Esophagus squamous epithelium (tissue), 5 donors: ENCODE data around the gene KSR2. TPM values are rescaled to one million over a fixed set of nuclear protein-coding genes. Genes with fewer than 3 reads are reported as not detected.

Experiments used
- DNase-seq: peaks from one replicate; lab custom pipeline; 2025; lab: John Stamatoyannopoulos, UW
- H3K27ac ChIP-seq, 4 donors: fragments of 200-600 bp; sonication (generic); one replicate each; pipeline ENCODE4 v1.5.1; 2016 to 2019; ENCODE audit warnings: mild to moderate bottlenecking in 1 of 4
- H3K27me3 ChIP-seq, 4 donors: fragments of 200-600 bp; sonication (generic); 1 replicate in 3 of 4; 2 replicates in 1 of 4; pipeline versions ENCODE4 v1.5.1 to v1.6.0; 2017 to 2021; ENCODE audit warnings: antibody characterized with exemption in 1 of 4
- H3K36me3 ChIP-seq, 3 donors: fragments of 200-600 bp; sonication (generic); one replicate each; pipeline ENCODE4 v1.5.1; 2016 to 2019
- H3K4me1 ChIP-seq, 3 donors: fragments of 200-600 bp; sonication (generic); one replicate each; pipeline ENCODE4 v1.5.1; 2017 to 2019
- H3K4me3 ChIP-seq, 4 donors: fragments of 200-600 bp; sonication (generic); 1 replicate in 3 of 4; 2 replicates in 1 of 4; pipeline ENCODE4 v1.5.1; 2016 to 2019; ENCODE audit warnings: mild to moderate bottlenecking in 2 of 4, moderate library complexity in 1 of 4
- H3K9me3 ChIP-seq, 3 donors: fragments of 200-600 bp; sonication (generic); one replicate each; pipeline ENCODE4 v1.5.1; 2016 to 2019
- POLR2A ChIP-seq, 4 donors: fragments of 450-650 bp; IDR thresholded peaks; one replicate each; pipeline ENCODE4 v1.6.1; 2017; ENCODE audit warnings: antibody characterized with exemption in 4 of 4, mild to moderate bottlenecking in 4 of 4, moderate library complexity in 3 of 4
- WGBS, 2 donors: methylation state at CpG; one replicate each; pipeline ENCODE4 v1.1.5; 2018; 5-methylcytosine and 5-hydroxymethylcytosine counted together
- intact Hi-C: fragments of 100-400 bp; cut with DNase I; formaldehyde crosslinking; loops from one replicate; pipeline ENCODE4 v1.15.0; 2022
- total RNA-seq, 4 donors: library from RNA; depleted of rRNA; stranded (reverse); fragments of >200 nt; gene quantifications; one replicate each; pipeline ENCODE4 v1.1.0, GENCODE V29; 2016
- TF ChIP-seq, protein P1 (sequence below), 6 experiments: fragments of 450-650 bp in 4 of 6; fragments of 200-600 bp in 2 of 6; sonication (generic) in 2 of 6; IDR thresholded peaks; one replicate each; pipeline ENCODE4 v1.5.1; 2016 to 2019; ENCODE audit warnings: antibody characterized with exemption in 6 of 6, mild to moderate bottlenecking in 4 of 6, moderate library complexity in 4 of 6
- donor health status: DM: yes; HTN: yes; CAD: no.

KSR2 gene
- total RNA-seq, 4 donors from 2014 or later, result under 0.01 to 0.13 (median 0.03) TPM

DNA sequence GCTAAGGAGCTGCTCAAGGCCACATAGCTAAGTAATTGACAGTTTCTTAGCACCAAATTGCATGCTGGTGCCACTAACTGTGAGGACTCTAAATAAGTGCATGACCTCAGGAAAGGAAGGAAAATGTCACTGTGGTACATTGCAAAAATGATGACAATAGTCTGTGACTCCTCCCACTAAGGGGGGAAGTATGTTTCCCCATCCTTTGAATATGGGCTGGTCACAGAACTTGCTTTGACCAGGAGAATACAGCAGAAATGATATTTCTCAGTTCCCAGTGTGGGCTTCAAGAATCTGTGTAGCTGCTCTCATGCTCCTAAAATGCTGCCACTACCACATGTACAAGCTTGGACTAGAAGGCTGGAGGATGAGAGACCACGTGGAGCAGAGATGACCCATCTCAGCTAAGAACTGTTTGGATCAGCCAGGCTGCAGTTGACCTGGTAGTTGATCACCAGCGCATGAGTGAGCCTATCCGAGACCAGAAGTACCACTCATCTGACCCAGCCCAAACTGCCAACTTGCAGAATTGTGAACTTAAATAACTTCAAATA lies 565.1 kb downstream of the KSR2 start:
- intact Hi-C loops, result no loop called here
- no peak overlapping the region for H3K27ac ChIP-seq
- 79 to 83% methylated on average over 3 of the region's 3 CpGs for WGBS, 2 donors
- H3K27me3 ChIP-seq, result peaks cover 0 to 18% (median 0%) of the 10 kb centered on the region in 4 donors
- peaks cover 0 to 11% (median 0%) of the 10 kb centered on the region in 3 donors for H3K4me1 ChIP-seq
- no peak for DNase-seq
- H3K4me3 ChIP-seq, result no peak overlapping the region
- H3K9me3 ChIP-seq, result no peaks in the 10 kb centered on the region
- no peak for TF ChIP-seq POLR2A (IDR thresholded peaks at IDR 0.05)
- TF ChIP-seq, protein P1, sequence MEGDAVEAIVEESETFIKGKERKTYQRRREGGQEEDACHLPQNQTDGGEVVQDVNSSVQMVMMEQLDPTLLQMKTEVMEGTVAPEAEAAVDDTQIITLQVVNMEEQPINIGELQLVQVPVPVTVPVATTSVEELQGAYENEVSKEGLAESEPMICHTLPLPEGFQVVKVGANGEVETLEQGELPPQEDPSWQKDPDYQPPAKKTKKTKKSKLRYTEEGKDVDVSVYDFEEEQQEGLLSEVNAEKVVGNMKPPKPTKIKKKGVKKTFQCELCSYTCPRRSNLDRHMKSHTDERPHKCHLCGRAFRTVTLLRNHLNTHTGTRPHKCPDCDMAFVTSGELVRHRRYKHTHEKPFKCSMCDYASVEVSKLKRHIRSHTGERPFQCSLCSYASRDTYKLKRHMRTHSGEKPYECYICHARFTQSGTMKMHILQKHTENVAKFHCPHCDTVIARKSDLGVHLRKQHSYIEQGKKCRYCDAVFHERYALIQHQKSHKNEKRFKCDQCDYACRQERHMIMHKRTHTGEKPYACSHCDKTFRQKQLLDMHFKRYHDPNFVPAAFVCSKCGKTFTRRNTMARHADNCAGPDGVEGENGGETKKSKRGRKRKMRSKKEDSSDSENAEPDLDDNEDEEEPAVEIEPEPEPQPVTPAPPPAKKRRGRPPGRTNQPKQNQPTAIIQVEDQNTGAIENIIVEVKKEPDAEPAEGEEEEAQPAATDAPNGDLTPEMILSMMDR (IDR thresholded peaks at IDR 0.05), result no peak
- H3K36me3 ChIP-seq, result no peaks in the 10 kb centered on the region

Other genes starting within 250 kb of the KSR2 start
- gene RFC5, start 47.7 kb upstream of the KSR2 start, total RNA-seq, result 10 to 100 TPM; 11.5 to 32.2 (median 19.1) TPM
- 10 to 100 TPM; 67.5 to 79.5 (median 74.1) TPM for gene WSB2, start 92.2 kb upstream of the KSR2 start, total RNA-seq
- gene VSIG10, start 135.0 kb upstream of the KSR2 start, total RNA-seq, result 10 to 100 TPM; 11.9 to 47.1 (median 25.8) TPM
- gene PEBP1, start 167.1 kb upstream of the KSR2 start, total RNA-seq, result 100 to 1,000 TPM; 166 to 237 (median 192) TPM